NCI-H748 (cell line): ENCODE data around the gene NOP53.
"Not testable (repeated sequence)": the region's sequence is repeated elsewhere in the genome, so short reads cannot be mapped to it uniquely, and the experiment has no call there.

ENCODE experiments used
- DNase-seq: peaks from one replicate; lab custom pipeline; 2025; ENCODE audit not compliant: unreplicated experiment; lab: John Stamatoyannopoulos, UW

Gene NOP53

DNA sequence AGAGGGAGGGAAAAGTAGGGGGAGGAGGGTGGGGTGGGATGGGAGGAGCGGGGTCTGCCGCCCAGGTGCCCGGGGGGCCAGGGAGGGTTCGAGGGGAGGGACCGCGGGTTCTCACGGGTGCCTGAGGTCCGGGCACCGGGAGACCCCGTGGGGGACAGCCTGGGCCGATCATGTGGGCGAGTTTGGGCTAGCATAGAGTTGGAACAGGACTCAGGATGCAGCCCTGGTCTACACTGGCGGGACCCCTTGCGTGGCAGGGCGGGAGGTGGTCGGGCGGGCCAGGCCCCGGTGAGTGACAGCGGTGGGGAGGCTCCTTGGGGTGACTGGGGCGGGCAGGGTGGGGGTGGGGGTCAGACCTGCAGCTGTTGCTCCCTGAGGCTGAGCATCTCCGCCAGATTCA is 57.8 kb downstream of the NOP53 start:
- not testable (repeated sequence) for DNase-seq

DNA sequence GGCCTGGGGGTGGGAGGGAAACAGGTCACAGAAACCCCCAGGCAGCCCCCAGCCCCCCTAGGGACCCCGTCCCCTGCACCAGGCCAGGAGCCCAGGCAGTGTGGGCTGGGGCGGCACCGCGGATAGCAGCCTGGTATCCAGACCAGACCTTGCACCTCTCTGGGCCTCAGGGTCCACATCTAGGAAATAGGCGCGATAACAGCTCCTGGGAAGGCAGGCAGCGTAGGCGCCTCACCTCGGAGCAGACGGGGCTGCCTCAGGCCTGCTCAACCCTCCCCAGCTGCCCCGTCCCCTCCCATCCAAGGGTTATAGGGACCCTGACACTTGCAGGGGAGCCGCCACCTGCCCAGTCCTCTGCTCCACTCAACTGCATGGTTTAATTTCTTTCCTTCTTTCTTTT is 58.3 kb downstream of the NOP53 start:
- not testable (repeated sequence) for DNase-seq

DNA sequence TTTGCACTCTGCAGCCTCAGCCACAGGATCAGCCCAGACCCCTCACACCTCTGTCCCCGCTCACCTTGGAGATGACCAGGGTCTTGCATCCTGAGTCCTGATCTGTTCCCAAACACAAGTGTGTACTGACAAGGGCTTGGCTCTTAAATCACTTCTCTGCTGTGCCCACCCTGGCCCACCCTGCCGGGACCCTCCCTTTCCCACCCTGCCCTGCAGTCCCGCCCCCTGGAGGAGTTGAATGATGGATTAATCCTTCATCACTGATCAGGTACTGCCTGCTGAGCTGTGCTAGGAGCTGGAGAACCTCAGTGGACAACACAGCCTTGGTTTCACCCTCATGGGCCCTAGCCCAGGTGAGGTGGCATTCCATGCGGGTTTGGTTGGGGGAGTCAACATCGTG is 59.1 kb downstream of the NOP53 start, which contains the start of gene TPRX1:
Gene TPRX1, minus strand, starts transcription at position 101 of the 400 bp plus-strand sequence. Its CDS starts 12 bp downstream, at position 89.
- not testable (repeated sequence) for DNase-seq

DNA sequence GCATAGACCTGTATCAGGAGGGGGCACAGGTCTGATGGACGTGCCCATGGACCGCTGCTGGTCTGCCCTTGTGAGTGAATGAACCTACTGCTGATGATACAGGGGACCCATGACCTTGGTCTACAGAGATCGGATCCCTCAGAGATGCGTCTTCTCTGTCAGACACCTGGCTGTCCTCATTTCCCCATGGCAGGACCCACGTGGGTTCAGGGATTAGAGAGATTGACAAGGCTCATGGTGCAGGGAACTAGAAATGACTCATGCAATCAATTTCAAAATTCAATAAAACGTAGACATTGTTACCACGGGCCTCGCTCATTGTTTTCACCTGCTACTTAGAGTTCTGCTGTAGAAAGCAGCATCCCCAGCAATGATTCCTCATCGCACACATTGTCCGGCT is 60.0 kb downstream of the NOP53 start:
- no peak for DNase-seq

DNA sequence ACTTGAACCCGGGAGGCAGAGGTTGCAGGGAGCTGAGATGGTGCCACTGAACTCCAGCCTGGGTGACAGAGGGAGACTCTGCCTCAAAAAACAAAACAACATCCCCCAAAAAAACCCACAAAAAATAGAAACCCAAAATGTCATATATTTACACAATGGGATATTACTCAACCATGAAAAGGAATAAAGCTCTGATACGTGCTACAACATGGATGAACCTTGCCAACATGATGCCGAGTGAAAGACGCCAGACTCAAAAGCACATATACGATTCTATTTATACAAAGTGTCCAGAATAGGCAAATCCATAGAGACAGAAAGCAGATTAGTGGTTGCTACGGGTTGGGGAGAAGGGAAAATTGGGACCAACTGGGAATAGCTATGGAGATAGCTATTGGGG is 61.1 kb downstream of the NOP53 start:
- DNase-seq, result no peak
